ENCODE data around the gene HOXB1. TPM values are rescaled to one million over a fixed set of nuclear protein-coding genes. Genes with fewer than 3 reads are reported as not detected.

Gene HOXB1
- polyA plus RNA-seq, 1 of the 3 experiments (the other 2 are of a cell fraction), result not detected

GRCh38 chr17:48492401-48493298 is 38.2 kb downstream of the HOXB1 start:
- CTCF ChIA-PET, result interaction anchor here (0.6 to 2.0 kb wide), 19 partner anchors 9 to 724 kb away, joined by 3 to 8 read pairs (median 4); partner anchors contain the start of gene HOXB8
- Histone ChIP-seq H3K9ac (no peak overlapping the region), H3K27me3 (ENCODE audit: insufficient read depth) (peaks cover 60% of the 10 kb centered on the region; the same call in 1 of the 2 replicates), H3K79me2 (ENCODE audit: insufficient read depth) (no peaks in the 10 kb centered on the region), H3K4me3 (ENCODE audit: low read depth in 2 of 2, low read length in 1 of 2) (peak overlapping the region in 1 of 2 experiments; percentile 35; a peak in 2 of 4 replicates), H3F3A (replicated peaks; ENCODE audit: insufficient read depth) (peaks cover 7% of the 10 kb centered on the region), H2AFZ (ENCODE audit: low read depth) (peak overlapping the region; percentile 80; the same call in 1 of the 2 replicates), H3K4me1 (ENCODE audit: control insufficient read depth in 1 of 2, insufficient read depth in 2 of 2, low read depth in 1 of 2, low read length in 1 of 2) (no peaks in the 10 kb centered on the region), H3K27ac (ENCODE audit: low read depth in 2 of 2, low read length in 1 of 2) (no peak overlapping the region), H4K20me1 (ENCODE audit: insufficient read depth) (no peaks in the 10 kb centered on the region), H3K36me3 (replicated peaks in 1 of 2; ENCODE audit: control insufficient read depth in 1 of 2, insufficient read depth in 2 of 2, low read length in 1 of 2) (no peaks in the 10 kb centered on the region), H3K9me3 (no peaks in the 10 kb centered on the region), H3K4me2 (peak overlapping the region; percentile 68), H3K9me2 (no peaks in the 10 kb centered on the region)
- 8% methylated on average over 47 of the region's 53 CpGs for WGBS (ENCODE audit: low lambda C conversion rate)
- TF ChIP-seq FOXJ3 (CRISPR knock-in tag; IDR thresholded peaks at IDR 0.05) (no peak), SMC3 (IDR thresholded peaks at IDR 0.05; ENCODE audit: low read depth, low read length) (peak; percentile 55), MAX (IDR thresholded peaks at IDR 0.05; ENCODE audit: low read depth) (peak; percentile 35; the same call in 1 of the 2 replicates), RAD21 (IDR thresholded peaks at IDR 0.05; ENCODE audit: low read length) (peak; percentile 47), RFX5 (IDR thresholded peaks at IDR 0.05; ENCODE audit: low read length) (no peak), CTCF (IDR thresholded peaks at IDR 0.05) (peak; percentile 85), TEAD4 (IDR thresholded peaks at IDR 0.05; ENCODE audit: borderline replicate concordance, insufficient read depth) (0 out of 2 replicates have a peak, but pooled peaks have one; percentile 25)
- POLR2A ChIA-PET, result no interaction called here
- peak; percentile 81 for DNase-seq

GRCh38 chr17:48491527-48492273 is 39.1 kb downstream of the HOXB1 start:
- no peaks in the 10 kb centered on the region for H3K79me2 ChIP-seq (ENCODE audit: insufficient read depth)
- H3K9me3 ChIP-seq, result no peaks in the 10 kb centered on the region
- H3K9ac ChIP-seq, result no peak overlapping the region
- no peak for DNase-seq
- H3K27ac ChIP-seq (ENCODE audit: low read depth in 2 of 2, low read length in 1 of 2), result no peak overlapping the region
- 45% methylated on average over 3 of the region's 3 CpGs for WGBS (ENCODE audit: low lambda C conversion rate)
- H2AFZ ChIP-seq (ENCODE audit: low read depth), result no peak overlapping the region
- peaks cover 57% of the 10 kb centered on the region; the same call in 1 of the 2 replicates for H3K27me3 ChIP-seq (ENCODE audit: insufficient read depth)
- peaks cover 15% of the 10 kb centered on the region for H3F3A ChIP-seq (replicated peaks; ENCODE audit: insufficient read depth)
- H3K4me2 ChIP-seq, result no peak overlapping the region
- no peak overlapping the region for H3K4me3 ChIP-seq (ENCODE audit: low read depth in 2 of 2, low read length in 1 of 2)
- no peaks in the 10 kb centered on the region for H4K20me1 ChIP-seq (ENCODE audit: insufficient read depth)
- H3K4me1 ChIP-seq (ENCODE audit: control insufficient read depth in 1 of 2, insufficient read depth in 2 of 2, low read depth in 1 of 2, low read length in 1 of 2), result peaks cover 0 to 7% of the 10 kb centered on the region in 2 experiments; a peak in 2 of 4 replicates
- no peaks in the 10 kb centered on the region for H3K36me3 ChIP-seq (replicated peaks in 1 of 2; ENCODE audit: control insufficient read depth in 1 of 2, insufficient read depth in 2 of 2, low read length in 1 of 2)
- ChIA-PET POLR2A (interaction anchor here (0.5 kb wide), 1 partner anchor 30 kb away, joined by 6 read pairs; no protein-coding TSS in a partner anchor), CTCF (interaction anchor here (0.6 to 2.0 kb wide), 12 partner anchors 25 to 466 kb away, joined by 3 to 8 read pairs (median 3); partner anchors contain the start of gene HOXB8)
- H3K9me2 ChIP-seq, result no peaks in the 10 kb centered on the region
- TF ChIP-seq ZBTB33 (IDR thresholded peaks at IDR 0.05; ENCODE audit: borderline replicate concordance, low read depth) (no peak), FOXJ3 (CRISPR knock-in tag; IDR thresholded peaks at IDR 0.05) (no peak), RCOR1 (IDR thresholded peaks at IDR 0.05; ENCODE audit: low read length) (no peak), TEAD4 (IDR thresholded peaks at IDR 0.05; ENCODE audit: borderline replicate concordance, insufficient read depth) (no peak), EP300 (IDR thresholded peaks at IDR 0.05; ENCODE audit: borderline replicate concordance in 1 of 2, low read depth in 1 of 2, low read length in 1 of 2) (no peak), IRF3 (IDR thresholded peaks at IDR 0.05; ENCODE audit: low read depth, low read length) (no peak), POLR2AphosphoS5 (IDR thresholded peaks at IDR 0.05; ENCODE audit: low read depth, low read length) (no peak), USF1 (IDR thresholded peaks at IDR 0.05; ENCODE audit: borderline replicate concordance, low read depth) (no peak), NRF1 (IDR thresholded peaks at IDR 0.05; ENCODE audit: low read depth, low read length) (no peak)

Measured in SK-N-SH (cell line).